ENCODE measurements around the gene ANP32E.
"Not testable (repeated sequence)": the region's sequence is repeated elsewhere in the genome, so short reads cannot be mapped to it uniquely, and the experiment has no call there.

DNA sequence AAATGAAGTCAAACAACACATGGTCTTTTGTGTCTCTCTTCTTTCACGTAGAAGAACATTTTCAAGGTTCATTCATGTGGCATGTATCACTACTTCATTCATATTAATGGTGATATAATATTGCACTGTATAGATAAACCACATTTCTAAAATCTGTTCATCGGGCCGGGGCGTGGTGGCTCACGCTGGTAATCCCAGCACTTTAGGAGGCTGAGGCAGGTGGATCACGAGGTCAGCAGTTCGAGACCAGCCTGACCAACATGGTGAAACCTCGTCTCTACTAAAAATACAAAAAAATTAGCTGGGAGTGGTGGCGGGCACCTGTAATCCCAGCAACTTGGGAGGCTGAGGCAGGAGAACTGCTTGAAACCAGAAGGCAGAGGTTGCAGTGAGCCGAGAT, 7.7 kb downstream of the ANP32E start:
- not testable (repeated sequence) for TF ChIP-seq POLR2A (IDR thresholded peaks at IDR 0.05)
- TF ChIP-seq, protein P1, sequence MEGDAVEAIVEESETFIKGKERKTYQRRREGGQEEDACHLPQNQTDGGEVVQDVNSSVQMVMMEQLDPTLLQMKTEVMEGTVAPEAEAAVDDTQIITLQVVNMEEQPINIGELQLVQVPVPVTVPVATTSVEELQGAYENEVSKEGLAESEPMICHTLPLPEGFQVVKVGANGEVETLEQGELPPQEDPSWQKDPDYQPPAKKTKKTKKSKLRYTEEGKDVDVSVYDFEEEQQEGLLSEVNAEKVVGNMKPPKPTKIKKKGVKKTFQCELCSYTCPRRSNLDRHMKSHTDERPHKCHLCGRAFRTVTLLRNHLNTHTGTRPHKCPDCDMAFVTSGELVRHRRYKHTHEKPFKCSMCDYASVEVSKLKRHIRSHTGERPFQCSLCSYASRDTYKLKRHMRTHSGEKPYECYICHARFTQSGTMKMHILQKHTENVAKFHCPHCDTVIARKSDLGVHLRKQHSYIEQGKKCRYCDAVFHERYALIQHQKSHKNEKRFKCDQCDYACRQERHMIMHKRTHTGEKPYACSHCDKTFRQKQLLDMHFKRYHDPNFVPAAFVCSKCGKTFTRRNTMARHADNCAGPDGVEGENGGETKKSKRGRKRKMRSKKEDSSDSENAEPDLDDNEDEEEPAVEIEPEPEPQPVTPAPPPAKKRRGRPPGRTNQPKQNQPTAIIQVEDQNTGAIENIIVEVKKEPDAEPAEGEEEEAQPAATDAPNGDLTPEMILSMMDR (IDR thresholded peaks at IDR 0.05) = not testable (repeated sequence)
